K562 (cell line): ENCODE data around the gene RACGAP1.

Experiments used
- HNRNPLL ChIP-seq: fragments of 200-400 bp; formaldehyde crosslinking; IDR thresholded peaks from 2 replicates; pipeline ENCODE4 v1.6.1; 2017; ENCODE audit warnings: low read length, low read depth, mild to moderate bottlenecking; ENCODE audit not compliant: poor library complexity, severe bottlenecking
- JUND ChIP-seq, 2 experiments: IDR thresholded peaks; 2 replicates in 1 of 2; 3 replicates in 1 of 2; pipeline ENCODE4 v1.6.1; 2011; ENCODE audit warnings: borderline replicate concordance in 2 of 2, low read depth in 2 of 2, low read length in 2 of 2, improper control_type of control experiment in 1 of 2, missing biosample characterization in 1 of 2, missing genetic modification characterization in 1 of 2, missing genetic modification reagents in 1 of 2
- KDM4B ChIP-seq, 2 experiments: fragments of 450-650 bp in 1 of 2; sonication (generic) in 1 of 2; IDR thresholded peaks; 2 replicates each; pipeline ENCODE4 v1.6.1; 2016 to 2017; ENCODE audit warnings: borderline replicate concordance in 2 of 2, antibody characterized with exemption in 1 of 2, low read depth in 1 of 2, mild to moderate bottlenecking in 1 of 2
- KLF16 ChIP-seq: IDR thresholded peaks from 2 replicates; pipeline ENCODE4 v1.6.1; 2016; ENCODE audit warnings: antibody characterized with exemption
- RAD21 ChIP-seq, 2 experiments: fragments of 250-450 bp in 1 of 2; fragments of 450-650 bp in 1 of 2; sonication (Bioruptor Pico) in 1 of 2; formaldehyde crosslinking in 1 of 2; IDR thresholded peaks in 1 of 2; conservative IDR thresholded peaks in 1 of 2; 2 replicates each; pipeline versions ENCODE4 v1.4.0 to v1.8.0; 2020 to 2022; ENCODE audit warnings: mild to moderate bottlenecking in 2 of 2, moderate library complexity in 1 of 2
- TAF1 ChIP-seq: IDR thresholded peaks from 2 replicates; pipeline ENCODE4 v1.6.1; 2011; ENCODE audit warnings: mild to moderate bottlenecking, low read length, moderate library complexity; ENCODE audit not compliant: insufficient read depth, control insufficient read depth, severe bottlenecking; ENCODE audit errors: extremely low read depth

DNA sequence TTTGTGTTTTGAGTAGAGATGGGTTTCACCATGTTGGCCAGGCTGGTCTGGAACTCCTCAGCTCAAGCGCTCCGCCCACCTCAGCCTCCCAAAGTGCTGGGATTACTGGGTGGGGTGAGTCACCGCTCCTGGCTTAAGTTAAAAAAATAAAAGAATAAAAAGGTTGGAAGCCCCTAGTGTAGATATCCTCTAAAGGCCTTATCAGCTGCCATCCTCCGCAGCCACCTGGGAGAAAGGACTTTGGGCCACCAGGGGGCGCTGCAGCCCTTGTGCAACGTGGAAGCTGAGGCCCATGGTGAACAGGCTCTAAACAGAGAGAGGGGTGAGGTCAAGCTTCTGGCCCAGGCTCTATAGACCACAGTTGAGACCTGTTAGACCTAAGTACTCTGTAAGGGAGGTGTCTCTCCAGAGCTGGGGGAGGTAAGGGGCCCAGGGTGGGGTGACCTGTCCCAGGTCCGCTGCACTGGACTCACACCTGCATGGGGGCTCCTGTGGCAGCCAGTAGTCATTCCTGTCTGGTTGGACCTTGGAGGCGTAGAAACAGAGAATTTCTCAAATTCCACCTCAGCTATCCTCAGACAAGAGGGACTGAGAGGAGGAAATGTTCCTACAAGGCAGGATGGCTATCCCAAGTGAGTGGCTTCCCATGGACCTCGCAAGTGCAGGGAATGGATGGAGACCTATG lies 14.0 kb upstream of the RACGAP1 start:
- peak; percentile 97 to 99 for TF ChIP-seq RAD21 (CRISPR knock-in tag; conservative IDR thresholded peaks at IDR 0.05 in 1 of 2, IDR thresholded peaks at IDR 0.05 in 1 of 2)
- no peak for TF ChIP-seq KDM4B (IDR thresholded peaks at IDR 0.05; ENCODE audit: borderline replicate concordance in 2 of 2, low read depth in 1 of 2)
- TF ChIP-seq KLF16 = peak; percentile 73
- TF ChIP-seq TAF1 = no peak
- TF ChIP-seq JUND (IDR thresholded peaks at IDR 0.05; ENCODE audit: borderline replicate concordance, low read depth, low read length) = peak; percentile 71; the same call in 1 of the 2 replicates
- TF ChIP-seq JUND (tag; IDR thresholded peaks at IDR 0.05; ENCODE audit: borderline replicate concordance, low read depth, low read length) = peak; percentile 55; the same call in 1 of the 3 replicates
- no peak for TF ChIP-seq HNRNPLL
